Measurements from ENCODE around the gene CCDC69.

The CCDC69 gene

DNA sequence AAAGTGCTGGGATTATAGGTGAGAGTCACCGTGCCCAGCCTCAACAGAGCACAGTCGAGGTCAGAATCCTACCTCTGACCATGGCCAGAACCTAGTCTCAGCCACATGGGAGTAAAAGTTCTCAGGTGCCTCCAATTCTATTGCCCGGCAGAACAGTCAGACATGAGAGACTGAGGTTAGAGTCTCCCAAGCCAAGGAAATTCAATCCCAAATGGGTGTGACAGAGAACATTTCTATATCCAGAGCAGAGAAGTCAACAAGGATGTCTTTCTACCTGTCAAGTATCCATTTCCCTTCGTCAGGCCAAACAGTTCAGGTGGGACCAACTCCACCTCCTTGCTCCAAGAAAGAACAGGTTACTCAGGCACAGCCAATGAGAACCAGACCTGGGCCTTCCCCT is 76.9 kb downstream of the CCDC69 start:
- in situ Hi-C loops (cut with MboI; ENCODE audit: low sequenced_read_pairs), result no loop called here

DNA sequence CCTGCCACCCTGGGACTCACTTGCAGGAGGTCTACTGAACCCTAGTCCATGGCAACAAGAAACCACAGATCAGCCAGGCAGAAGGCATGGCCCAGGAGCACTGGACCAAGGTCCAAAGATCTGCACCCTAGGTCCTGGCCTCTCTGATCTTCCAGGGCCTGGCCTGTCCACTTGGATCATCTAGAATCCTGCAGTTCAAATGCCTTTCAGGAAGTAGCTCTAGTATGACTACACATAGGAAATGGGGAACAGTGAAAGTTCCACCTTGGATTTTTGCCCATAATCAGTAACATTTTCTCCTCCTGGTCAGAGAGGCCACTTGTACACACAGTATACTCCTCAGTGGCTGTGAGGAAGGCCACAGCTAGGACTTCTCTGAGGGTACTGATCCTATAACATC is 77.8 kb downstream of the CCDC69 start:
- in situ Hi-C loops (cut with MboI; ENCODE audit: low sequenced_read_pairs), result no loop called here

DNA sequence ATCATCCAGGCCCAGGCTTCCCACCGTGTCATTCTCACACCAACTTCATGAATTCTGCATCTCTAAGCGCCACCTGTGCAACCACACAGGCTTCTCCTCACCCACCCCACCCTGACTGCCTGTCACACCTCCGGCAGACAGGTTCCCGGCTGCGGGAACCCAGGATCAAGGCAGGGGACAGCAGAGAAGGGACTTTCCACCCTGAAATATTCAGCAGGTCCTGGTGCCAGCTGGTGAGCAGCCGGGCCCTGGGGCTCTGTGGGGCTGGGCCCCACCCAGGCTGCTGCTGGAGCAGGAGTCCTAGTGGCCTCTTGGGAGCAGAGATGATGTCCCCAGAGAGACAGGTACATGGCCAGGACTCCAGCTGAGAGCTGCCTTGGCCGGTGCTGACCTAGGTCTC is 79.0 kb downstream of the CCDC69 start:
- in situ Hi-C loops (cut with MboI; ENCODE audit: low sequenced_read_pairs), result no loop called here

DNA sequence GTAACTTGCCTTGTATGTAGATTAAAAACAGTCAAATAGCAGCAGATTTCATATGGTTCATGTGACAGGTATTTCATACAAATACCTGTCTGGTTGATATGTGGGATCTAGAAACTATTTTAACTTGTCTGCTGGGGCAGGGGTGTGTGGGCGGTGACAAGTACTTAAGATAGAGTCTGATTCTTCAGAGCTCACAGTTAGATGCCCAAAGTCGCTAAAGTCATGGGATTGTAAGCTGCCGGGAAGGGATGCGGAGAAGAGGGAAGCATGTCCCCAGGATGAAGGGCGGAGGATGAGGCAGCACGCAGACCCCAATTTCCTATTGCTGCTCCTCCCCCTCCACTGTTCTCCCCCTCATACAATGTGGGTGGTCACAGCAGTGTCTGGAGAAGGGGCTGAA is 79.6 kb downstream of the CCDC69 start:
- in situ Hi-C loops (cut with MboI; ENCODE audit: low sequenced_read_pairs), result no loop called here

DNA sequence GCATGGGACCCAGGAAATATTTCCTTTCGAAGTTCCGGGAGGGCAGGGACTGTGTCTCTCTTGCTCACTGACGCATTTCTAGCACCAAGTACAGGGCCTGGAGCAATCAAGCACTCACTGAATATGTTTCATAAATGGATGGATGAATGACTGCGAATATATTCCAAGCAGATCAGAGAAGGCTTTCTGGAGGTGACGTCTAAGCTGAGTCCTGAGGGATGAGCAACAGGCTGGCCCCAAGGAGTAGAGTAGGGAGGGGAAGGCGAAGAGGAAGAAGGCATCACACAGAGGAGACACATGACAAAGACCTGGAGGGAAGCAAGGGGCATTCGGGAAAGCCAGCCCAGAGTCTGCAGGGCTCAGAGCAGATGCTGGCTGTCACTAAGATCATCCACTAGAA is 80.2 kb downstream of the CCDC69 start:
- in situ Hi-C loops (cut with MboI; ENCODE audit: low sequenced_read_pairs), result no loop called here

DNA sequence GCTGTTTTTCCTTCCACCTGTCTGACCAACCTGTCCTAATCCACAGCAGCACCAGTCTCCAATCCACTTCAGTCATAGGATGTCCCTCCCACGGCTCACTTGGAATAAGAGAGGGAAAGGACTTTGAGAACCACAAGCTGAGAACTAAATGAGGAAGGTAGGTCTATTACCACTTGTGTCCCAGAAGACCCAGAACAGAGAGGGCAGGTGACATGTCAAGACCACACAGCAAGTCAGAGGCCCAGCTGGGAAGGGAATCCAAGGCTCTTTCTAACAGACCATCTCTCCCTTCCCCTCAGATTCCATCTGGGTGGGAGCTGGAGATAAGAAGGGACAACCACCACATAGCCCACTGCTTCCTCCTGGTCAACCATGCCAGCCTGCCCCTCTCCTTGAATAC is 81.0 kb downstream of the CCDC69 start:
- in situ Hi-C loops (cut with MboI; ENCODE audit: low sequenced_read_pairs), result no loop called here

DNA sequence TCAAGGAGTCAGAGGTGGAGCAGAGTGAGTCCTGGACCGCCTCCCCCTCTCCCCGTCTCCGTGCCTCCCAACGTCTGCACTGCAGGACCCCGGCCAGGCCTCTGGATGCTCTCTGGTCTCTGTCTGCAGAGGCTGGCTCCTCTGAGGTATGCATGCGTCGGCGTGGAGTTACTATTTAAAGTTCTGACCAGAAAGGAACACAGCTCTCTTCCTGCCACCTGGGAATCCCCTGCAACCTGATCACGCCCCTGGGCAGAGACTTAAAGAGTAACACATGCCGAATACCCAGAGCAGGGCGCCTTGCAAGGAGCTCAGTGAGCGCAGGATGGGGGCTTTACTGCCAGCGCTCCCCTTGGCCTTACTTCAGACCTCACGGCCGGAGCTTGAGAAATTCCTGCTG is 82.4 kb downstream of the CCDC69 start:
- in situ Hi-C loops (cut with MboI; ENCODE audit: low sequenced_read_pairs), result no loop called here

DNA sequence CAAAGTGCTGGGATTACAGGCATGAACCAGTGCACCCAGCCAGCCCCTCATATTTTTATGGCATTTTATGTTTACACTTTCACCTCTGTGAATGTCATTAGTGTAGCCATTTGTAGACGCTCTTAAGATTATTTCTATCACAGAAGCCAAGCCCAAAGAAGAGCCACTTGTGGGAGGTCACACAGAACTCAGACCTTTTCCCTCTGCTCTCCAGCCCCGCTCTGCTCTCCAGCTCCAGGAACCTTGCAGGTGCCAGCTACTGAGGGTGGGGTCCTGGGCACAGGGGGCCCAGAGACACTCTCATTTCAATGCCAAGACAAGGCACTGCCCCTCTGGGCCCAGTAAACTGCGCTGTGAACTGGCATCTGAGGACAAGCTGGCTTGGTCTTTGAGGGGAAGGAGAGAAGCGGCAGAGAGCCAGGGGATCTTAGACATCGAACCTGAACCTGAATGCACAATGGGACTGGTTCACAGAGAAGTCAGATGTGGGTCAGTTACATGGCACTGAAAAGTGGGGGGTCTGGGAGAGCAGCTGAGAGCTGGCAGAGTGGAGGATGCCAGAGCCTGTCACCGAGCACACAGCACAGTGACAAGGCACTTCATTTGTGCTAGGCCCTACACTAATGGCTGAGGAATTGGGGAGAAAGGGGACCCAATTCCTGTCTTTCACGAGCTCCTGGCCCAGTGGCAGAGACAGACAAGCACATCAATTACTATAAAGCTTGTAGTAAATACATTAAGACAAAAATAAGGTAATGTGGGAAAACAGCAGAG is 83.0 kb downstream of the CCDC69 start:
- in situ Hi-C loops (cut with MboI; ENCODE audit: low sequenced_read_pairs), result no loop called here

DNA sequence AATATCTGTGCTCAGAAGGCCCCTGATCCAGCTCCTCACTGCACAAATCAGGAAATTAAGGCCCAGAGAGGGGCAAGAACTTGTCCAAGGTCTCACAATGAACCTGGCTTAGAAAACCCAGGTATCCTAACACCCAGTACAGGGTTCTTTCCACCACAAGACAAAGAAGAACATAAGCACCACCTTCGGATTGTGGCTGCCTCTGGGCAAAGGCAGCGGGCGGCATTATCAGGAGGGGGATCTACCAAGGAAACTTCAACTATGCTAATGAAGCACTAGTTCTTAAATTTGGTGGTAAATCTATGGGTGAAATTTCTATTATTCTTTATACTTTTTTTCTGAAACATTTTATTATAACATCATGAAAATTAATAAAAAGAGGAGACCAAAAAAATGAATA is 84.2 kb downstream of the CCDC69 start:
- in situ Hi-C loops (cut with MboI; ENCODE audit: low sequenced_read_pairs), result no loop called here

DNA sequence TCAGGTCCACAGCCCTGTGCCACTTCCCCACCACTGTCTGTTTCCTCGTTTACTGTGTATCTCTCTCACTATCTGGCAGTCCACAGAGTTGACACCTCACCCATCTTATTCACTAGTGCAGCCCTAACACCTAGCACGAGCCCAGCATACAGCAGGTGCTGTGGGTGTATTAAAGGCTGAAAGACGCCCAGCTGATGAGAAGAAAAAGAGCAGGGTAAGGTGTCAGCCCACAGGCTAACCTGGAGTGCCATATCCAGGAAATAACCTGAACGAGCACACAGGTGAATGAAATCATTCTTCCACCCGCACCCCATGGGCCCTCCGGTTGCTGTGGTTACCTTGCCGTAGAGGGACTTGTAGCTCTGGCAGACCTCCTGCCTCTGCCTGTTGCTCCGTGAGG is 84.9 kb downstream of the CCDC69 start:
- in situ Hi-C loops (cut with MboI; ENCODE audit: low sequenced_read_pairs), result no loop called here

DNA sequence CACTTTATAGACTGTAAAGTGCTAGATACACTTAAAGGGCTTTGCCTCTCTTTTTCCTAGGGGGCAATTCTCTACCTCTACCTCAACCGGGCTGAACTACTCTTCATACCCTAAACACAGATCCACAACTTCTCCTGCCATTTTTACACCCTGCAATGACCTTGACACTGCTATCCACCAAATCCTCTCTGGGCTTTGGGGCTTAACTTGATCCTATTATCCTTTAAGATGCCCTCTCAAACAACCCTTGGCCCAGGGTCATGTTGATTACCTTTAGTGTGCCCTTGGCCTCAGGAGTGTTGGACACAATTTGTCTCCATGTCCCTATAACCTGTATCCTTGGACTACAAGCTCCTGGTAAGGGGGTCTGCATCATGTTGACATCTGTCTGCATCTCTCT is 85.8 kb downstream of the CCDC69 start:
- in situ Hi-C loops (cut with MboI; ENCODE audit: low sequenced_read_pairs), result no loop called here

DNA sequence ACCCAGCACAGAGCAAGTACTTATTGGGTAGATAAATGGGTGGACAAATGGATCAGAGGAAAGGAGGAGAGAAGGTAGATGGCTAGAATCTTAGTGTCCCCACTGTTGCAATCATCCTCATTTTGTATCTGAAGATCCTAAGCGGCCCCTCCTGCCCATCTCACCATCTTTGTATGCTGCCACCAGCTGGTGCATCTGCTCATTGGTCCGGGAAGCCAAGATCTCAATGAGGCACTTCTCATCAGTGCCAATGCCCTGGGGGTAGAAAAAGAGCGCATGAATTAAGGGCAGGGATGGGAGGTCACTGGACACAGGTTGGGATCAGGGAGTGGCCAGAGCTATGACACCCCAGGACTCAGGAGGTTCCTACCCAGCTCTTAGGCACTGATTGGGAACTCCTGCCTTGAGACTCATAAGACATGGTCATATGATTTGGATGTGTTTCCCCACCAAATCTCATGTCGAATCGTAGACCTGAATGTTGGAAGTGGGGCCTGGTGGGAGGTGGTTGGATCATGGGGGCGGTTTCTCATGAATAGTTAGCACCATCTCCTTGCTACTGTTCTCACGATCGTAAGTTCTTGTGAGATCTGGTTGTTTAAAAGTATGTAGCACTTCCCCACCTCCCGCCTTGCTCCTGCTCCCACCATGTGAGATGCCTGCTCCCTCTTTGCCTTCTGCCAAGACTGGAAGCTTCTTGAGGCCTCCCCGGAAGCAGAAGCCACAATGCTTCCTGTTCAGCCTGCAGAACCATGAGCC is 86.6 kb downstream of the CCDC69 start:
- in situ Hi-C loops (cut with MboI; ENCODE audit: low sequenced_read_pairs), result no loop called here

DNA sequence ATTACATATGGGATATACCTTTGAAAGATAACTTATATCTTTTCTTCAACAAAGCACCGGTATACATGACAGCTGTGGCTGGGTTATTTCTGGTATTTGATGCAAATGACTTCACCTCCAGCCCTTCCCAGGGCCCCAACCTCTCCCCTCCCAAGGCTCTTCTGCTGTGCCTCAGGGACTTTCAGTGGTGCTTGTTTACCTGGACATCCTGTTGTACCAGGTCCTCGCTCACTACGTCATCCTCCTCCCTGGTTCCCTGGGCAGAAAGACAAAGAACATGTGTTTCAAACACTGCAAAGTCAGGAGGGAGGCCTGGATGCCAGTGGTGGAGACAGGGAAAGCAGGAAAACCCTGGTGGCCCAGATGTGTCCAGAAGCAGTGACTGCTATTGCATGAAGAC is 89.7 kb downstream of the CCDC69 start:
- in situ Hi-C loops (cut with MboI; ENCODE audit: low sequenced_read_pairs), result no loop called here

DNA sequence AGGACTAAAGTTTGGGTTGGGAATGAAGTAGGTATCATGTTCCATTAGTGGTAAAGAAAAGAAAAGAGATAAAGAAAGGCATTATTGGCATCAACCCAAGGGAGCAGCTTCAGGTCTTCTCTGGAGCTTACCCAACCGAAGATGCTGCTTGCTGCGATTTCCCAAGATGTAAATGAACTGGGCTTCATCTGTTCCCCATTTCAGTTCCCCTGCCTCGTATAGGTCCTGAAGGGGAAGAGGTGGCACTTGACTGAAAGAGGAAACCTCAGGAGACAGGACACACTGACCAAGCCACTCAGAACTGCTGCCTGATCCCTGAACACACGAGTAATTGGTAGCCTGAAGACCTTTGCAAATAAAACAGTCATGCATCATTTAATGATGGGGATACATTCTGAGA is 90.9 kb downstream of the CCDC69 start:
- in situ Hi-C loops (cut with MboI; ENCODE audit: low sequenced_read_pairs), result no loop called here
